SK-N-SH (cell line): ENCODE measurements around the gene IL37.

Experiments
- EP300 ChIP-seq, 2 experiments: IDR thresholded peaks; 2 replicates each; pipeline versions ENCODE4 v1.4.0 to v1.6.1; 2012; ENCODE audit warnings: borderline replicate concordance in 1 of 2, low read depth in 1 of 2, low read length in 1 of 2
- EZH2phosphoT487 ChIP-seq: fragments of 200-600 bp; sonication (generic); IDR thresholded peaks from 2 replicates; pipeline ENCODE4 v1.6.1; 2017; ENCODE audit warnings: low read depth, mixed run types, mild to moderate bottlenecking, antibody characterized with exemption, moderate library complexity, borderline replicate concordance
- FOXM1 ChIP-seq: IDR thresholded peaks from 2 replicates; pipeline ENCODE4 v1.4.0; 2012; ENCODE audit warnings: low read depth, mild to moderate bottlenecking
- MXI1 ChIP-seq: IDR thresholded peaks from 2 replicates; pipeline ENCODE4 v1.6.1; 2012; ENCODE audit warnings: mild to moderate bottlenecking, low read depth, low read length, improper control_type of control experiment
- NFIC ChIP-seq: IDR thresholded peaks from 2 replicates; pipeline ENCODE4 v1.4.0; 2012; ENCODE audit warnings: borderline replicate concordance
- RFX5 ChIP-seq: IDR thresholded peaks from 2 replicates; pipeline ENCODE4 v1.6.1; 2012; ENCODE audit warnings: mild to moderate bottlenecking, improper control_type of control experiment, low read length
- SIN3A ChIP-seq: IDR thresholded peaks from 2 replicates; pipeline ENCODE4 v1.6.1; 2012; ENCODE audit warnings: low read depth, mild to moderate bottlenecking, low read length, moderate library complexity, borderline replicate concordance
- SMC3 ChIP-seq: IDR thresholded peaks from 2 replicates; pipeline ENCODE4 v1.6.1; 2012; ENCODE audit warnings: low read depth, low read length, improper control_type of control experiment
- TAF1 ChIP-seq: IDR thresholded peaks from 2 replicates; pipeline ENCODE4 v1.6.1; 2012; ENCODE audit warnings: low read depth, mild to moderate bottlenecking, low read length, moderate library complexity, borderline replicate concordance
- YY1 ChIP-seq: IDR thresholded peaks from 2 replicates; pipeline ENCODE4 v1.4.0; 2012; ENCODE audit warnings: low read depth, mild to moderate bottlenecking
- TF ChIP-seq, protein P1 (sequence below): fragments of 200-600 bp; sonication (generic); IDR thresholded peaks from 2 replicates; pipeline ENCODE4 v1.6.1; 2017; ENCODE audit warnings: antibody characterized with exemption, mild to moderate bottlenecking, moderate library complexity

DNA sequence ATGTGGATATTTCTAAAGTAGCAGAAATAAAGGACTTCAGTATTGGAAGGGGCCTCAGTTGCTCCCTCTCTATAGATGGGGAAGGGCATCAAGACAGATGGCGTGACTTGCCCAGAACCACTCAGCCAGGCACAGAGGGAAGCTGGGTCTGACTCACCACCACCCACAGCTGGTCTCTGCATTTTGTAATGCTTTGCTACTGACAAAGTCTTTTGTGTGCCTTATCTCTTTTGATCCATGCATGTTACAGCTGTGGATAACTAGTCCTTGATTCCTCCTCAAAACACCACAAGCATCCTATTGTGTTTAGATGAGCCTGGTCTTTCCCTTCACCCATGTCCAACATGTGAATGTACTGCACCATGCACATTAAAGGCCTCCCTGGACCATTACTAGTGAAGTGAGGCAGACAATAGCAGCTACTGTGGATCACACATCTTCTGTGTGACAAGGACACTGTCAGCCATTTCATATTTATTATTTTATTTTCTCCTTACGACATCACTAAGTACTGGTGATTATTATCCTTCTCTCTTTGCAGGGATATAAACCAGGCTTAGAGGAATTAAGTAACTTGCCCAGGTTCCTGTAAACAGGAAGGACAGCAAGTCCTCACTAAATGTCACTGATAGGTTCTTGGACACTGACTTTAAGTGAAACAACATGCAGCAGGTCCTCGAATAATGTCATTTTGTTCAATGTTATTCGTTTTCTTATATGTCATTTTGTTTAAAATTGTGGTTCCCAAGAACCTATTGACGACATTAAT is 29.6 kb upstream of the IL37 start:
- TF ChIP-seq EP300 (IDR thresholded peaks at IDR 0.05; ENCODE audit: borderline replicate concordance in 1 of 2, low read depth in 1 of 2, low read length in 1 of 2): no peak
- no peak for TF ChIP-seq SIN3A
- no peak for TF ChIP-seq YY1
- TF ChIP-seq RFX5: no peak
- TF ChIP-seq, protein P1, sequence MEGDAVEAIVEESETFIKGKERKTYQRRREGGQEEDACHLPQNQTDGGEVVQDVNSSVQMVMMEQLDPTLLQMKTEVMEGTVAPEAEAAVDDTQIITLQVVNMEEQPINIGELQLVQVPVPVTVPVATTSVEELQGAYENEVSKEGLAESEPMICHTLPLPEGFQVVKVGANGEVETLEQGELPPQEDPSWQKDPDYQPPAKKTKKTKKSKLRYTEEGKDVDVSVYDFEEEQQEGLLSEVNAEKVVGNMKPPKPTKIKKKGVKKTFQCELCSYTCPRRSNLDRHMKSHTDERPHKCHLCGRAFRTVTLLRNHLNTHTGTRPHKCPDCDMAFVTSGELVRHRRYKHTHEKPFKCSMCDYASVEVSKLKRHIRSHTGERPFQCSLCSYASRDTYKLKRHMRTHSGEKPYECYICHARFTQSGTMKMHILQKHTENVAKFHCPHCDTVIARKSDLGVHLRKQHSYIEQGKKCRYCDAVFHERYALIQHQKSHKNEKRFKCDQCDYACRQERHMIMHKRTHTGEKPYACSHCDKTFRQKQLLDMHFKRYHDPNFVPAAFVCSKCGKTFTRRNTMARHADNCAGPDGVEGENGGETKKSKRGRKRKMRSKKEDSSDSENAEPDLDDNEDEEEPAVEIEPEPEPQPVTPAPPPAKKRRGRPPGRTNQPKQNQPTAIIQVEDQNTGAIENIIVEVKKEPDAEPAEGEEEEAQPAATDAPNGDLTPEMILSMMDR: no peak
- no peak for TF ChIP-seq EZH2phosphoT487
- no peak for TF ChIP-seq TAF1
- TF ChIP-seq MXI1: no peak
- TF ChIP-seq NFIC: no peak
- TF ChIP-seq SMC3: no peak
- no peak for TF ChIP-seq FOXM1
